HG03097 (cell line): ENCODE data around the gene PRPH2.

Experiments
- ATAC-seq: cut with Tn5 transposase; IDR thresholded peaks from one replicate; pipeline ENCODE4 v1.9.1; 2021; ENCODE audit not compliant: unreplicated experiment, low FRiP score

The PRPH2 gene, protein sequence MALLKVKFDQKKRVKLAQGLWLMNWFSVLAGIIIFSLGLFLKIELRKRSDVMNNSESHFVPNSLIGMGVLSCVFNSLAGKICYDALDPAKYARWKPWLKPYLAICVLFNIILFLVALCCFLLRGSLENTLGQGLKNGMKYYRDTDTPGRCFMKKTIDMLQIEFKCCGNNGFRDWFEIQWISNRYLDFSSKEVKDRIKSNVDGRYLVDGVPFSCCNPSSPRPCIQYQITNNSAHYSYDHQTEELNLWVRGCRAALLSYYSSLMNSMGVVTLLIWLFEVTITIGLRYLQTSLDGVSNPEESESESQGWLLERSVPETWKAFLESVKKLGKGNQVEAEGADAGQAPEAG

DNA sequence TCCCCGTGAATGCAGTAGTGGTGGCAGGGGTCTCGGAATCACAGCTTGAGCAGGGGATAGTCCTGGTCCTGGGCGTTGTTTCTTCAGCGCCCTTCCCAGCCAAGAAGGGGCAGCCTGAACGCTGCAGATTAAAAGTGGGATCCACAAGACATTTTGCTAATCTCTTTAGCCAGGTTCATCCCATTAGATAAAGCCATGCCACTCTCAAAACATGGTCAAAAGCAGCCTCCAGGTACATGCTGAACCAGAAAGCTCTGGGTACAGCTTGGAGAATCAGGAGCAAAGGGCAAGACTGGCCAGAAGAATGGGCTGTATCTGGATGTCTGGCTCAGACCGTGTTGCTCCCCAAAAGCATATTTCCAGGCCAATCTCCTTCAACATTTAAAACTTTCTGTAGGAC is at the start of gene PRPH2:
TSS of gene PRPH2 (minus strand) at position 101 of the 400 bp plus-strand sequence. CDS start 263 bp downstream, outside the sequence.
- no peak for ATAC-seq

DNA sequence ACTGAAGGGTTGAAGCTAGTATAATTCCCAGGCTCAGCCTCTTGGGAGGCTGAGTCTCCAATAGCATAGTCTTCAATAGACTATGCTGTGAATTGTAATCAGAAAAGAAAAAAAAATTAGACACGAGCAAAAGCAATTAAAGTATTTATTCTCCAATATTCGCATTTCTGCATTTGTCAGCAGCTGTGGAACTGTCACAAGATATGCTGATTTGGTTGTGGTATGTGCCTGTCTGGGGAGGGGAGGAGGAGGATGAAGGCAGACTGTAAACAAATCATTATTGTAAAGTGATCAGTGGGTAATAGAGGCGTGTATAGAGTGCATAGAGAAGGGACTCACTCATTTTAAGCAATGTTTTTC is 49.3 kb upstream of the PRPH2 start:
- peak; percentile 11 for ATAC-seq

DNA sequence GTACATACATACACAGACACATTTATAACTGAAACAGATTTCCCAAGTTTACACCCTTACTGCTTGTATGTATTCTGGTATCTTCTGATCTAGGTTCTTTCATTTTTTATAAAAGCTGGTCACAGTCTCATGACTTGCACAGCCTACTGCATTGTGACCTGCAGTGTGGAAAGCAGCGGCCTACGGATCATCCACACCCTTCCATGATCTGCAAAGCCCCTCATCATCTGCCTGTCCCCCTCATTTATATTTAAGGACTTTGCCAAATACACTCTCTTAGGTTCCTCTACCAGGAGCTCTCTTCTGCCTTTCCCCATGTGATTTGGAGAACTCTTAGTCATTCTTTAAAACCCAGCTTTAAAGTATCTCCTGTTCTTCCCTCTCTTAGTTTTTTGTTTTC is 47.4 kb upstream of the PRPH2 start:
- ATAC-seq = no peak

DNA sequence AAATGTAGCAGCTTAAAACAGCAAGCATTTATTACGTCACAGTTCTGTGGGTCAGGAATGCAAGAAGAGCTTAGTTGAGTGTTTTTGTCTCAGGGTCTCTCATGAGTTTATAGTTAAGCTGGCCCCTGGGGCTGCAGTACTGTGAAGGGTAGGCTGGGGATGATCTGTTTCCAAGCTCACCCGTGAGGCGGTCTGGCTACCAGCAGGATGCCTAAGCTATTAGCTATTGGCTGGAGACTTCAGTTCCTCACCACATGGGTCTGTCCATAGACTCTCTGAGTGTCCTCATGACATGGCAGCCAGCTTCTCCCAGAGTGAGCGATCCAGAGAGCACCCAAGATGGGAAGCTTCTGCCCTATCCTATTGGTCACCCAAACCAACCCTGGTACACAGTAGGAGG is 46.7 kb upstream of the PRPH2 start:
- ATAC-seq = no peak

DNA sequence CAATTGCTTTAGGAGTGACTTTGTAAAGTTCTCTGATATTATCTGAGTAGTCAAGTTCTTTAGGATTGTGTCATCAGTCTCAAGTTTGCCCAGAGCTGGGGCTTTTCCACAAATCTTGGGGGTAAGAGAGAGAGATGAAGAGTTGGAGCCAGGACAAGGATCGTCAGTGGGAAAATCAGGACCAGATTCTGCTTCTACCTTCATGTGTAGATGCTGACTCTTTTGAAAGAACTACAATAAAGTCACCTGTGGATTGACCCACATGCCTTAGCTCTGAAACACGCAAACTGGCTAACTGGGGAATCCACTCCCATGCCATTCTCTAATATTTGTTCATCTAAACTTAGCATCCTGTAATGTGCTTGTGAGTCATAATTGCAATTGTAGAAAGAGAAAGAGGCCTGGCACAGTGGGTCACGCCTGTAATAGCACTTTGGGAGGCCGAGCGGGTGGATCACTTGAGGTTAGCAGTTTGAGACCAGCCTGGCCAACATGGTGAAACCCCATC is 43.8 kb upstream of the PRPH2 start:
- ATAC-seq = no peak

DNA sequence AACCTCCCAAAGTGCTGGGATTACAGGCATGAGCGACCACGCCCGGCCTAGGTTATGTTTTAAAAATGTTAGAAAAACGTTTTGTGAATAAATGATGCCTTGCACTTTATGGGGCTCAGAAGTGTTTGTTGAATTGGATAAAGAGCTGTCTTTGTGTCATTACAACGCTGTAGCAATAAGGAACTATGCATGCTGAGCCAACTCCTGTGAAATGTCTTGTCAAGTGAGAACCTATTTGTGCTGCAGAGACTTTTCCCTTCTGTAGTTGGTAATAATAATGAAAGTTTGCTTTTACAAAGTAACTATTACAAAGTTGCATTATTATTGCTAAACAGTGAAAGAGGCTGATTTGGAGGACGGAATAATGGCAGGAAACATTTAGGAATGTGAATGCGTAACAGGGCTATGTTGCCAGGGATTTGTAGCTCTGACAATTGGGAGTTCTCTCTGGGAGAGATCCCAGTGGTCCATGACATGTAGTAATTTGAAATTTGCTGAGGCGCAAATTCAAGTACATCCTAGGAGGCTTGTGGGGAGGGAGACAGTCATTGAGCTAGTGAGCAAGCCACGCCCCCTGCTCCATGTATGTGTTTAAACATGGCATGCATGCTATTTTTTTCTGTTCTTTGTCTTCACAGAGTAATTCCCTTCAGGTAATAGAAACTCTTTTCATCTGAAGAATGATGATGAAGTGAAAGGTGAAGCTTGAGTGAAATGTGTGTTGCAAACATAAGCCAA is 42.7 kb upstream of the PRPH2 start:
- no peak for ATAC-seq

DNA sequence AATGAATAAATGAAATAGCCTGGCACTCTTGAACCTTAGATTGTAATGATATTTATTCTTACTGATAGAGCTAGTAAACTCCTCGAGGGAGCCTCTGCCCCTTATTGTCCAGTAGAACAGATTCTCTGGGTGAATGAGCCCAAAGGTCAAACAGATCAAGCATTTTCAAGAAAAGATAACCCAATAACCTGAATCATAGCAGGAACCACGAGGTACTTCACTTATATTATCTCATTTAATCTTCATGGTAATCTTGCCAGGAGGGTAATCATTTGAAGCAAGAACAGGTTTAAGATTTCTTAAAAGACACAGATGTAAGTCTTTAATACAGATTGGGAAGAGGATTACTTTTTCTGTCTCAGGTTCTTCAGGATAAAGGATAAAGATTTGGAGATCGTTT is 40.6 kb upstream of the PRPH2 start:
- no peak for ATAC-seq

DNA sequence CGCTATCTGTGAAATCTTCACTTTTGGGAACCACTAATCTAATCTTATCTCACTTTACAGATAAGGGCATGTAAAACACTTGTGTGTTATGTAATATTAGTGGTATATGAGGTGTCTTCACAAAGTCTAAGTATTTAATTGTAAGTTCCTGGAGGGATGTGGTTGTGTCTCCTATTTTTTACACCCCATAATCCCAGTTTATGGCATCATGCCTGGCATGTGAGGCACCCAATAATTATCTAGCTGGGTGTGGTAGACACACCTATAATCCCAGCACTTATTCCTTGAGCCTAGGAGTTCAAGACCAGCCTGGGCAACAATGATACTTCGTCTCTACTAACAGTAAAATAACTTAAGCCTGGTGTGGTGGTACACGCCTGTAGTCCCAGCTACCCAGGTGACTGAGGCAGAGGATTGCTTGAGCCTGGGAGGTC is 40.0 kb upstream of the PRPH2 start:
- ATAC-seq = no peak

DNA sequence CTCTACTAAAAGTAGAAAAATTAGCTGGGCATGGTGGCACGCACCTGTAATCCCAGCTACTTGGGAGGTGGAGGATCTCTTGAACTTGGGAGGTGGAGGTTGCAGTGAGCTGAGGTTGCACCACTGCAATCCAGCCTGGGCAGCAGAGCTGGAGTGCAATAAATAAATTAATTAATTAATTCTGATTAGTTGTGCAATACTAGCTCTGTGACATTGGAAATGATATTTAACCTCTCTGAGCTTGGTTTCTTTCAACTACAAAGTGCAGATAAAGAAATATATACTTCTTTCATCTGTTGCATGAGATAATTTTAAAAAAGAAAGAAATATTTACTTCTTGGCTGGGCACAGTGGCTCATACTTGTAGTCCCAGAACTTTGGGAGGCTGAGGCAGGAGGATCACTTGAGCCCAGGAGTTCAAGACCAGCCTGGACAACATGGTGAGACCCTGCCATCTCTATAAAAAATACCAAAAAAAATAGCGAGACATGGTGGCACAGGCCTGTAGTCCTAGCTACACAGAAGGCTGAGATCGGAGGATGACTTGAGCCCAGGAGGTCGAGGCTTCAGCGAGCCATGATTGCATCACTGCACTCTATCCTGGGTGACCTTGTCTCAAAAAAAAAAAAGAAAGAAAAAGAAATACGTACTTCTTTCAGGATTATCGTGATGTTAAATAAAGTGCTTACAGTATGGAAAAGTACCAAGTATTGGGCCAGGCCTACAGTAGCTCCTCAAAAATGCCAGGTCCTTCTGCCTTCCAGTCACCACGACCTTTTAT is 39.1 kb upstream of the PRPH2 start:
- no peak for ATAC-seq

DNA sequence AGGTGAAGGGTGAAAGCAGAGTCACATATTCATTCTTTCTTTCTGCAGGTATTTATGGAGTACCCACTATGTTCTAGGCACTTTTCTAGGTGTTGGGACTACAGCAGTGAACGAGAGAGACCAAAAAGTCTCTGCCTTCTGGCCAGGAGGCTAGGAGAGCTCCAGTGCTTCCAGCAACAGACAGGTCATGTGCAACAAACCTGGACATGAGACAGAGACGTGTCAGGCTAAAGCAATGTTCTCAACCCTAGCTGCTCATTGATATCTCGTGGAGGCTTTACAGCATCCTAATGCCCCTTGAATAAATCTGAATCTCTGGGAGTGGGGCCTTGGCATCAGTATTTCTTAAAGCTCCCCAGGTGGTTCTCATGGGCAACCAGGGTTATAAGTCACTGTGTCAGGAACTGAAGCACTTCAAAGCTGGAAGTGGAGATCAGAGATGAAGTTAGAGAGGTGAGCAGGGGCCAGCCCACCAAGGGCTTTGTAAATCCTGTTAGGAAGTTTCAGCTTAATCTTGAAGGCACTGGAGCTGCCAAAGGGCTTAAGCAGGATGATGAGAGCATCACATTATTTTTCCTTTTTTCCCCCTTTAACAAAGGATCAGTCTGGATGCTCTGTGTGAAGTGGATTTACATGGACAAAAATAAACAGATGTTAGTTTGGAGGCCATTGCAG is 36.5 kb upstream of the PRPH2 start:
- no peak for ATAC-seq

DNA sequence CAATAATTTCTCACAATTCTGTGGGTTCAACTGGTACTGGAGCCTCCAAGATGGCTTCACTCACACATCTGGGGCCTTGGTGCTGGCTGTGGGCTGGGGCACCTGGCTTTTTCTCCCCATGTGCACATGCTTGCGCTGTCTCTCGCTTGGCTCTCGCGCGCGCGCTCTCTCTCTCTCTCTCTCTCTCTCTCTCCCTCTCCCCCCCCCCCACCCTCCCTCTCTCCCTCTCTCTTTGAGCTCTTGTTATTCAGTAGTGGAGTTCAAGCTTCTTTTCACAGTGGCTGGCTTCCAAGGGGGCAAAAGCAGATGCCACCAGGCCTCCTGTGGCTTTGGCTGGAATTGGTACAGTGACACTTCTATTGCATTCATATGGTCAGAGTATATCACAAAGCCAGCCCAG is 34.3 kb upstream of the PRPH2 start:
- no peak for ATAC-seq

DNA sequence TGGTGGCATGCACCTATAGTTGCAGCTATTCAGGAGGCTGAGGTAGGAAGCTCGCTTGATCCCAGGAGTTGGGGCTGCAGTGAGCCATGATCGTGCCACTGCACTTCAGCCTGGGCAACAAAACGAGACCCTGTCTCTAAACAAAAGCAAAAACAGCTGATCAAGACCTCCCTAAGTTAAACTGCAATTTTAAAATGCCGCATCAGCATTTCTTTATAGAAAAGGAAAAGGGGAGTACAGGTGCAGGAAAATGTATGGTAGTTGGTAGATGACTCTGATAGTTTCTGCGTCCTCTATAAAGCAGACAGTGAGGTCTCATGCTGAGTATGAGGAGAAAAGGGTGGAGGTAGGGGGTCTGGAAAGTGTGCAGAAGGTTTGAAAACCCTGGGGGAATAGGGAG is 32.4 kb upstream of the PRPH2 start:
- no peak for ATAC-seq

DNA sequence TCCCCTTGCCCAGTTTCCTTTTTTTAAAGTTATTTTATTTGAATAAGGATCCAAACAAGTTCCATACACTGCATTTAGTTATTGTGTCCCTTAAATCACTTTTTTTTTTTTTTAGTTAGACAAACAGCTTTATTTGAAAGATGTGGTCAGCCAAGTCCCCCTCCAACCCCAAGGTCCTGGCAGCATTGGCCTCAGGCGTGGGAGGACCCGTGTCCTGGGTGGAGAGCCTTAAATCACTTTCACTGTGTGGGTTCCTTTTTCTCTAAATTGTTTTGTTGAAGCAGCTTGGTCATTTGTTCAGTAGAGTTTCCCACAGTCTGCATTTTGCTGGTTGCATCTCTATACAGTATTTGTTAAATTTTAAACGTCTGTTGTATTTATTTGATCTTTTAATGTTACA is 28.7 kb upstream of the PRPH2 start:
- no peak for ATAC-seq

DNA sequence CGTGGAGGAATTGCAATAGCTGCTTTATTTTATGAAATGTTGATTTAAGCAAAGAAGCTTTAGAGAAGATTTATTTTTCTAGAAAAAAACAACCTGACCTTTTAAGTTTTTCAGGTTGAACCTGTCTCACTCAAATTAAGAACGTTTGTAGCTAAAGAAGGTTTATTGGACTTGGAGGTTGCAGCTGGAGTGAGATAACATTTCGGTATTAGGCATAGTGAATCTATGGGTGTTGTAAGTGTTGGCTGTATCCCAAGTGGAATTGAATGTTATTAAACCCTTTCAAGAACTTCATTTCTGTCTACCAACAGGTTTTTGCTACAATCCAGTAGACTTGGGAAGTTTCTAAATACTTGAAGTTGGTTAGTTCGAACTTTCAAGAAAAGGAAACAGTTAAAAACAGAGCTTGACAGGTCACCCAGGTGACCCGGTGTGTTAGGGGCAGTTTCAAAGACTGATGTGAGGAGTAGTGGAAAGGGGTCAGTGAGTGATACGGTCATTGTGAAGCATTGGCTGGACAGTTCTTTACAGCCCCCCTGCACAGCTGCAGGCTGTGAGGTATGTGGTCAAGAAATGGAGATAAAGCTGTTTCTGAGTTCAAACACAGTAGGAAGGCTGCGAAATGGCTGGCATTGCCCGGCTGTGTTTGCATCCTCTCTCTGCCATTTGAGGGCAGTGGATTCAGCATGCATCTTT is 26.0 kb upstream of the PRPH2 start:
- no peak for ATAC-seq

DNA sequence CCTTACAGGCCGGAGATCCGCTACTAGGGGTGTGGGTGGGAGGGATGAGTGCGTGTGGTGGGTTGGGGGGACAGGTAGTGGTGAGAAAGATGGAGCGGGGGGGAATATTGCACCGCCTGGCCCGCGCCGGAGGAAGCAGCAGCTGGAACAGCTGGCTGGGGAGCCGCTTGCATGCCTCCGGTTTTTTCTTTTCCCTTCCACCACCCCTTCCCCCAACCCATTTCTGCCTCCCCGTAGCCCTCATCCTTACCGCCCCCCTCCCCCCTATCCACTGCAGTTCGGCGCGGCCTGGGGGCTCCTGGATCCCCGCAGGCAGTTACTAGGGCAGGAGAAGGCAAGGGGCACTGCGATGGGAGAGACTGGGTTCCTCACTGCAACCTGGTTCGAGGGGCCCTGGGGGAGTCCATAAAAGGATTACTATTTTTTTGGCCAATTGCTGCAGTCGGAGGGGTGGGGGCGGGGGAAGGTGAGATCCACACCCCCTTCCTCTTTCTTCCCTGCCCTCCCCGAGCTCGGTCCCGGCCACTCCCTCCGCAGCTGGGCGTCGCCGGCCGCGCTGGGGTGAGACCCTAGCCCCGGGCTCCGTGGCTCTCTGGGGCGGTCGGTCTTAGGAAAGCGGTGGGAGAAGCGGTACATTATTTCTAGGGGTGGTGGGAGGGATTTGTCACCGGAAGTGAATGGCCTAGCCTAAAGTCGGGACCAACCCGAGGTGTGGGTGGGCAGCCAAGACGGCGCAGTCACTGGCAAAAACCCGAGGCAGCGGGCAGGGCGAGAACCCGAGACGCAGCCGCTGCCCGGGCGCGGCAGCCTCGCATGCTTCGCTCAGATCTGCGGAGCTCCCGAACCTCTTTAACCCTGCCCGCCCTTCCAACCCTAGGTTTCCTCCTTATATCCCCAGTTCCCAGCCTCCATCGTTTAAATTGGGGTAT is 24.3 kb upstream of the PRPH2 start:
- peak; percentile 62 for ATAC-seq

DNA sequence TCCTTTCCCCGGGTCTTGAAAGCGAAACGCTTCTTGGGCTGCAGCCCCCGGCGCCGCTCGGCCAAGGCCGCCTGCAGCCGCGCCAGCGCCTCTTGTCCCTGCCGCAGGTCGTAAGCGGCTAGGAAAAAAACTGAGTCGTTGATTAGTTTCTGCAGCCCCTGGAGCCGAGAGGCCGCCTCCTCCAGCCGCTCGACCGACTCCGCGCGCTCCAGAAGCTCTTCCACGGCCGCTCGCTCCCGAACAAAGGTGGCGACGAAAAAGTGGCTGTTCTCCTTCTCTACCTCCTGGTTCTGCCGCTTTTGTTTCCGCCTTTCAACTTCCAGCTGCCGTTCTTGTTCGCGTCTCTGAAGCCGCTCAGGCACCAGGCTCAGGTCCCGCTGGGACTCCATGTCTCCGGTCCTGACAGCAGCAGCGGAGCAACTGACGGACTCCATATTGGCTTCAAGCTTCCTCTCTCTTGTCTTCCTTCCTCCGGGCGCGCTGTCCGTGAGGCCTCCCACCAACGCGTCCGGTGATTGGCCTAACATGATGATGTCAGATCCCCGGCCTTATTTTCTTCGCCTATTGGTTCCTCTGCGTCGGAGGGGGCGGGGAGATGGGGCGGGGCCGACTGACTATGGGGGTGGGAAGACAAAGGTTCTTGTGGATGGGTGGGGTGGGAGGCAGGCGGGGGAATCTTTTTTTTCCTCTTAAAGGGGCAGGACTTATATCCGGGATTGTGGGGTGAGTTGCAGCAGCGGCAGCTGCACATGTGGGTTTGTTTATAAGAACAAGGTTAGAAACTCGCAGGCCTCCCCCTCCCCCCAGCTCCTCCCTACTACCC is 23.5 kb upstream of the PRPH2 start, which contains the start of gene TBCC:
TSS of gene TBCC (minus strand) at position 464 of the 823 bp plus-strand sequence. CDS start at position 434, 30 bp downstream.
- ATAC-seq = peak; percentile 63

DNA sequence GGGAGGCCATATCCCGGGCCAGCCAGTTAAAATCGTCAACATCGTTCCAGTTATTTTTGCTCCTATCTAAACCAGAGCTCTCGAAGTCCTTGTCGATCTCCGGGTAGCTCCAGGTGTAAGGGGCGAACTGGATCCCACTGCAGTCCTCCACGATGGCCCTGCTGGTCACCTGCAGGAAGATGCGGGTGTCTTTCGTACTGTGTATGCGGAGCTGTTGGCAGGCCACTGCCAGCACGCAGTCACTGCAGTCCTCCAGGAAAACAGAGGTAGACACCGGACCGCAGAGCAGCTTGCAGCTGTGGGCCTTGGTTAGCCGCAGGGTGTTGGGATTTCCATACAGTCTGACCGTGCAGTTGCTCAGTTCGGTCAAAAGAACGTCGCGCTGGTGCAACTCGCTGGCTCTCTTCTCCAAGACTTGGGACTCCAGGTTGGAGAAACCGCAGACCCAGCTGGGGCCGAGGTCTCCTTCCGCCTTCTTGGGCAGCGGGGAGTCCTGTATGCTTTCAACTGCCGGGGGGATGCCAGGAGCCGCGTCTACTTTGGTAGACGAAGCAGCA is 22.8 kb upstream of the PRPH2 start:
- no peak for ATAC-seq
